HG03196 (cell line): ENCODE results near the gene RASGRP1.
A peak's percentile ranks its signal among the peaks of the same experiment; 100 is the strongest.

Experiments used
- ATAC-seq: cut with Tn5 transposase; IDR thresholded peaks from one replicate; pipeline ENCODE4 v1.9.1; 2021; ENCODE audit not compliant: unreplicated experiment

Gene RASGRP1

DNA sequence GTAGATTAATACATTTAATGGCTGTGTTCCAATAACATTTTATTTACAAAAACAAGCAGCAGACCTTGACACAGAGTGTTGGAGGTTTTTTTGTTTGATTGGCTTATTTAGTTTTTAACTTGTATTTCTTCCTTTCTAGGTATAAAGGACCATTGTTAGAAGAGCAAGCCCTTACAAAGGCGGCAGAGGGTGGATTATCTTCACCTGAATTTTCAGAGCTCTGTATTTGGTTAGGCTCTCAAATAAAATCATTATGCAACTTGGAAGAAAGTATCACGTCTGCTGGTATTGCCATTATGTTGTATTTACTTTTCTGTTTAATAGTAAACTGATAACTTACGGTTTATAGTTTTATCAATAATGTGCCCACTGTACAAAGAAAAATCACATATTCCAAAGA, 100.7 kb downstream of the RASGRP1 start:
- no peak for ATAC-seq

DNA sequence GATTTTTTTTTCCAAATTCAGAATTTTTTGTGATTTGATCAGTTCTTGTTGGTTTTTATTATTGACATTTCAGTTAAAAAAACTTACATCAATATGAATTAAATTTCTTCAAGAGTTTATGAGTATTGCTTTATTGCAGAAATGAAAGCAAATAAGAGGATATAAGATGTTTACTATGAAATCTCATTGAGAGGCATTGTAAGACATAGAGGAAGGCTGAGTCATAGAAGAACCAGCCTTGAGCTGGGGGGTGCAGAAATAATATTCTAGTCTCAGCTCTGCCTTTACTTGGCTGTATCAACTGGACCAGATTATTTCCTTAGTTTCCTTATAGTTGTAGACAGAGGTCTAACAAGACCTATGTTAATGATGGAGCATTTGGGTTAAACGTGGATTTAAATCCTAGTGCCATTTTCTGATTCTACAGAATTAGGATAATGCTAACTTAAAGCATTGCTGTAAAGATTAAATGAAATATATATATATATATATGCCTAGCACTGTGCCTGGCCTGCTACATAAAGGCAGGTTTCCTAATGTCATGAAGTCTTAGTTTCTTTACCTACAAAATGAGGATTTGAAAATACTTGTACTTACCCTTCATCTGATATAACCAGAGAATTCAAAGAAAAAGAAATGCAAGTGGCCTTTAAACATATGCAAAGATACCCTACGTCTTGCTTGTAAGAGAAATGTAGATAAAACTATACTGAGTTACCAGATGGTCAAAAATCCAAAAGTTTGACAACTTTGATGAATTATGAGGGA, 103.4 kb downstream of the RASGRP1 start:
- no peak for ATAC-seq

DNA sequence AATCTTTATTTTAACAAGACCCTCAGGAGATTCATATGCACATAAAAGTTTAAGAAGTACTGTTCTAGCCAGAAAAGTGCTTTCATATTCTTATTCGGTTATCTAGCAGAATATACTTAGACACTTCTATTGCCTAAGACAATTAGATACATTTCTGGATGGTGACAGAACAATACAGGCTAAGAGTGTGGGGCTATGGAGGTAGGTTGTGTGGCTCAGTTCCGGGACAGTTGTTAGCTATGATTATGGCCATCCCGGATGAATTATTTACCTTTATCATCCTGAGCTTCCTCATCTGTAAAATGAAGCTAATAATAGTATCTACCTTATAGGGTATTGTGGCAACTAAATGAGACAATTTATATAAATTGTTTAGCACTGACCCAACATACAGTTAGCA, 104.1 kb downstream of the RASGRP1 start:
- no peak for ATAC-seq

DNA sequence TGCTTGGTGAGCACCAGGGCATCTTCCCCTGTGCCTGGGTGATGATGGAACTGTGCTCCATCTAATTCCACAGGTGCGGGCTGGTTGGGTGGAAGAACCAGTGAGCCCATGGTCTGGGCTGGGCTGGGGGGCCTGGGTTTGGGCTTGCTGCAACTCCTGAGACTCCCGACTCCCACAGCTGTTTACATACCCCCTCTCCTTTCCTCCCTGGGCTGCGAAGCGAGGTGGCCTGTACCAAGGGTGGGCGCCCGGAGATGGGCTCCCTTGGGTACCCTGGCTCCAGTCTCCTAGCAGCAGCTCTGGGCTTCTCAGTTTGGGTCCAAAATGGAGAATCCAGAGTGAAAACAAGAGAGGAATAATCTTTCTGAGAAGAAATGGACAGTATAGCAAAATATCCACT, 105.1 kb downstream of the RASGRP1 start:
- ATAC-seq = no peak

DNA sequence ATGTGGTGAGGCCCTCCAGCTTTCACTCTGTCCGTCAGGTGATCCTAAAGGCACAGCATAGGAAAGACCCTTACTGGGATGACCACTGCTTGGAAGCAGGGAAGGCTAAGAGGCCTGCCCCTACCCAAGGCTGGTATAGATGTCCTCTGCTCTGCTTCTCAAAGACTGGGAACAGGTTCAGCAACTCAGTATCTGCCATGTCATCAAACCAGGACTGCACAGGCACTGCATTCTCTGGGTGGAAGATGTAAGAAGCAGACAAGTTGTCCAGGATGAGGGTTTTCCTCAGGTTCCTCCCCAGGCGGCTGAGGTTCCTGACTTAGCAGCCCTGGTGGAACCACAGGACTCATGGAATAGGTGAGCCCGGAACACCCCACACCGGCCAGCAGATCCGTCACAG, 106.0 kb downstream of the RASGRP1 start:
- ATAC-seq = no peak

DNA sequence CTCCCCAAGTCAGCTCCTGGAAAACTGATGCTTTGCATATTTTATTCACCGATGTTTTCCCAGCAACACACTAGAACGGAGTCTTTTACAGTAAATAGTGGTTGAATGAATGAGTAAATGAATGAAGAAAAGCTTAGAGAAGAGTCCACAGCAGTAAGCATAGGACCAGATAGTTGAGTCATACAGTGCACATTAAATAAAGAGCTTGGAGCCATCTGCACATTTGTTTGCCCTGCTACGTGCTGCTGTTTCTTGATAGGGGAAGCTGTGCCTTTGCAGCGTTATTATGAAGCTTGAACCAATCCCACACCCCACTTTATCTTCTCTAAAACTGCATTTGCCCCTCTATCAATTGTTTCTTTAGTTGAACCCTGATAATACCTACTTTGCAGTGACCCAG, 109.5 kb downstream of the RASGRP1 start:
- ATAC-seq = no peak

DNA sequence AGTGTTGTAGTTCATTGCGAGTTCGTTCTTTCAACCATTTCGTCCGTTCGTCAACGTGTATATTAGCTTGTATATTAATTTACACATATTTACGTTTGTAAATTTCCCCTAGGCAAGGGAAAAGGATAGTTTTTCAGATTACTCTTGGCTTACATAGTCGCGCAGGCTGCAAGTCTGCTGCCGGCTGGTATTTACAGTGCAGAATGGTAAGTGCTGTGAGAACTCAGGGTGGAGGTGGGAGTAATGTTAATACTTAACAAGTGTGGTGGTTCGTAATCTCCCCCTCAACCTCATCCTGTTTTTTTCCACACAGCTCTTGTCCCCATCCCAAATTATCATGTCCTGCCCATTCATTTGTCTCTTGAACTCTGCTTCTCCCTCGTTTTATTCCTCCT, 109.9 kb downstream of the RASGRP1 start:
- no peak for ATAC-seq

DNA sequence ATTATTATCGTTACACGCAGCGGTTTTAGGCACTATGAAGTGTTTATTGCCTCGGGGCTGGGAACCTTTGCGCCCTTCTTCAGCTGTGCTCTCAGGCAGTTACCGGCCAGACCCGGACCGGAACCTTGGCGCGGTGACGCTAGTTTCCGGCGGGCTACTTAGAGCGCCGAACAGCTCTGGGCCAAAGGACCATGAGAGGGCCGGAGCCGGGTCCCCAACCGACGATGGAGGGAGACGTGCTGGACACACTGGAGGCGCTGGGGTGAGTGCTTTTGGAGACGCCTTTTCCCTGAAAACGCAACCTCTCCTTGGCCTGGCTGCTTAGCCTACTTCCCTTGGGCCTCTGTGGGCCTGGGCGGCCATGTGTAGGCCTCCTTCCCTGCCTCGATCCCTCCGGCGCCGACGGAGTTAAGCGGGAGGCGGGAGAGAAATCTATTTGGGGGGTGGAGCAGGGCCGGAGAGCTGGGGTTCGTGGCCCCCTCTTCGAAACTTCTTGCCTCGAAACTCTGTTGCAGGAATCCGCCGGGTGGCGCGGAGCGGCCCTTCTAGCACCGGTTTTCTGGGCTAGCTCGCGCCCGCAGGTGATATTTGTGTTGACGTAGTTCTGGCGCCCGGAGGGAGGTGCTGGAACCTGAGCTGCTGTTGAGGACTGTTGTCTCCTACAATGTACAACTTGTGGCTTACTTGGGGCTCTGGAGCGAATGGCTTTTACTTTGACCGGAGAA, 110.5 kb downstream of the RASGRP1 start, which contains the start of gene FAM98B:
TSS of gene FAM98B (plus strand) at position 157 of the 725 bp plus-strand sequence. CDS start at position 192, 35 bp downstream.
- ATAC-seq = peak; percentile 88

DNA sequence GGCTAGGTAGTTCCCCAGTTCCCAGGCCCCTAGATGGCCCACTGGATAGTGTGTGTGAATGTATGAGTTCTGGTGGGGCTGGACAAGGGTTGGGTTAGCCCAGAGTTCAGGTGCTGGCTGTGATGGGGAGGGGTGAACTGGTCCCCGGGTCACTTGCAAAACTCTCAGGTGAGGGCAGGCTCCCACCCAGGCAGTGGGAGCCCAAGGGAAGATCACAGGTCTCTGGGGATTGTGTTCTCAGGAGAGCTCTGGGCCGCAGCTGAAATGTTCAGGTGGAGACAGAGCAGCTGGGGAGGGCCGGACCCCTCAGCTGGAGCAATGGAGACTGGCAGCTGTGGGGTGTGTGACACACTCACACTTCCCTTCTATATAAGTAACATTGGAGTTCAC, 123.5 kb downstream of the RASGRP1 start:
- no peak for ATAC-seq

DNA sequence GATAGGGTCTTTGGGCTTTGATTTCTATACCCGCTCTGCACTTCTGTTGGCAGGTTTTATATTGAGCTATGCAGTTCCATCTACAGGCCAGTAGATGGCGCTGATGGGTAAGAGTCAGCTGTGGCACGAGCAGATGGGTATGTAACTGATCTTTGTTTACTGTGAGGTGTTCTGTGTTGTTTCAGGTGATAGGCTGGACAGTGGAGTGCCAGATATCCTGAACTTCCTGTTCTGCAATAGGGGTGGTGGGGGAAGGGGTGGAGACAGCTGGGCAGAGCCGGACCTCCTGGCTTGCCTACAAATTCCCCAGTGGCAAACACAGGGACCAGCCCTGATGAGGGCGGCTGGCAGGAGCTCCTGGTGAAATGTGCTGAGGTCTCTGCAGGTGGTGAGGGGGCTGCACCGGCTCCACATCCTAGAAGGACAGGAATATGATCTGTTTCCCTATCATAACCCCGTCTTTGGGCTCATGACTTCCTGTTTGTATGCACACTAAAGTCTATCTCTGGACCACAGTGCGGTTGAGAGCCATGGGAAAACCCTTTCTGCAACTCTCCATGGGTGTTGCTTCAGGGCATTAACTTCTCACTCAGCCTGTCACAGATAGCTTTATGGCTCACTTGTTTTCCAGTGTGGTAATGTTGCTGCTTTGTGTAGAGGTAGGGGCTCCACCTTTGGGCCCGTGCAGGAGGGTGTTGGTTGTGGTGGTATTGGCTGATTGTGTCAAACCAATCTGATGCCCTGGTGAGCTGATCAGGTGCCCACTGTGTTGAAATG, 124.1 kb downstream of the RASGRP1 start:
- ATAC-seq = peak; percentile 50
